Hematopoietic multipotent progenitor cell treated with erythropoietin and hydrocortisone succinate and interleukin-3 and kit ligand, for 6 days (in vitro differentiated cells): ENCODE measurements around the gene CRCP.

Experiments used
- DNase-seq: peaks from one replicate; pipeline ENCODE4 v3.0.0-alpha.2; 2015

CRCP gene

DNA sequence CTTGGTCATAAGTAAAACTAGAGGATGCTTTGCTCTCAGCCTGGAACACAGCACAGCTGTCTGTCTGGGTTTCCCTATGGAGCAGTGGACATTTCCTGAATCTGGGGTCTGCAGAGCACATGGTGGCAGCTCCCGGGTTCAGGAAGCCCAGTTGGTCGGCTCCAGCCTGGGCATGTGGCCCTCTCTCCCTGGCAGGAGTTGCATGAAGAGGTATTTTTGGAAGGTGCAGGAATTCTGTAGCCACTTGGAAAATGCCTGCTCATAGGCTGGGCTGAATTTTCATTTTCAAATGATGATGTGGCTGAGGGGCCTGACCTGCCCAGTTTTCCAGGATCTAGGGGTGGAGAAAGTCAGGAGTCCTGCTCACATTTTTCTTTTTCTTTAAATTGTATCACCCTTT lies 83.8 kb downstream of the CRCP start:
- no peak for DNase-seq

GRCh38 chr7:66198956-66199355 lies 84.3 kb downstream of the CRCP start:
- DNase-seq, result no peak

- no peak for DNase-seq
Measured at GRCh38 chr7:66202441-66202840, 87.8 kb downstream of the CRCP start.
